Neuronal stem cell (in vitro differentiated cells): ENCODE results near the gene TMEM151B.

Experiments
- DNase-seq: peaks from one replicate; pipeline ENCODE4 v3.0.0-alpha.2; 2013; ENCODE audit warnings: low spot score
- H2AFZ ChIP-seq: one replicate; pipeline ENCODE4 v1.6.1; 2013; ENCODE audit warnings: mild to moderate bottlenecking, low read length, inconsistent platforms
- H2AK5ac ChIP-seq: 2 replicates; pipeline ENCODE4 v1.6.1; 2013; ENCODE audit warnings: low read depth, mild to moderate bottlenecking, inconsistent platforms, low read length, moderate library complexity, mixed read lengths
- H2BK120ac ChIP-seq: 2 replicates; pipeline ENCODE4 v1.6.1; 2013; ENCODE audit warnings: low read depth, mild to moderate bottlenecking, inconsistent platforms, low read length, moderate library complexity, mixed read lengths
- H2BK12ac ChIP-seq: one replicate; pipeline ENCODE4 v1.6.1; 2013; ENCODE audit warnings: low read length, inconsistent platforms
- H2BK15ac ChIP-seq: 2 replicates; pipeline ENCODE4 v1.6.1; 2013; ENCODE audit warnings: mild to moderate bottlenecking, low read length, inconsistent platforms, mixed read lengths
- H2BK5ac ChIP-seq: one replicate; pipeline ENCODE4 v1.6.1; 2013; ENCODE audit warnings: inconsistent platforms, mild to moderate bottlenecking, low read length, moderate library complexity
- H3K14ac ChIP-seq: one replicate; pipeline ENCODE4 v1.6.1; 2013; ENCODE audit warnings: low read length, inconsistent platforms
- H3K18ac ChIP-seq: 2 replicates; pipeline ENCODE4 v1.6.1; 2013; ENCODE audit warnings: low read length, inconsistent platforms
- H3K23ac ChIP-seq: 2 replicates; pipeline ENCODE4 v1.6.1; 2013; ENCODE audit warnings: low read depth, mild to moderate bottlenecking, mixed read lengths, low read length, inconsistent platforms; ENCODE audit not compliant: poor library complexity
- H3K27ac ChIP-seq: replicated peaks from 3 replicates; pipeline ENCODE4 v1.5.1; 2013; ENCODE audit warnings: low read length, inconsistent platforms
- H3K27me3 ChIP-seq, 3 experiments: 2 replicates each; pipeline ENCODE4 v1.6.1; 2013; ENCODE audit warnings: low read length in 3 of 3, mild to moderate bottlenecking in 2 of 3, inconsistent platforms in 1 of 3, low read depth in 1 of 3, mixed read lengths in 1 of 3, moderate library complexity in 1 of 3; ENCODE audit not compliant: control insufficient read depth in 3 of 3, insufficient read depth in 3 of 3
- H3K36me3 ChIP-seq, 2 donors: replicated peaks in 1 of 2; 2 replicates each; pipeline ENCODE4 v1.6.1; 2013; ENCODE audit warnings: low read length in 2 of 2; ENCODE audit not compliant: control insufficient read depth in 2 of 2, insufficient read depth in 2 of 2
- H3K4ac ChIP-seq: 2 replicates; pipeline ENCODE4 v1.6.1; 2013; ENCODE audit warnings: inconsistent platforms, mild to moderate bottlenecking, low read length, moderate library complexity
- H3K4me1 ChIP-seq, 2 donors: 1 replicate in 1 of 2; 2 replicates in 1 of 2; pipeline ENCODE4 v1.6.1; 2013; ENCODE audit warnings: low read length in 2 of 2, low read depth in 1 of 2; ENCODE audit not compliant: control insufficient read depth in 2 of 2, insufficient read depth in 1 of 2
- H3K4me2 ChIP-seq: one replicate; pipeline ENCODE4 v1.6.1; 2013; ENCODE audit warnings: mild to moderate bottlenecking, low read length, inconsistent platforms; ENCODE audit not compliant: insufficient read depth, poor library complexity, severe bottlenecking
- H3K4me3 ChIP-seq, 2 donors: 2 replicates each; pipeline ENCODE4 v1.5.1; 2013; ENCODE audit warnings: low read length in 2 of 2, mild to moderate bottlenecking in 2 of 2, inconsistent platforms in 1 of 2, moderate library complexity in 1 of 2
- H3K79me1 ChIP-seq: one replicate; pipeline ENCODE4 v1.6.1; 2013; ENCODE audit warnings: low read depth, mild to moderate bottlenecking, inconsistent platforms, low read length, moderate library complexity
- H3K9ac ChIP-seq: one replicate; pipeline ENCODE4 v1.6.1; 2013; ENCODE audit warnings: mild to moderate bottlenecking, low read depth, low read length, inconsistent platforms; ENCODE audit not compliant: poor library complexity
- H3K9me3 ChIP-seq, 2 donors: replicated peaks in 1 of 2; 2 replicates each; pipeline versions ENCODE3 to v1.6.1; 2013; ENCODE audit warnings: low read length in 2 of 2, mild to moderate bottlenecking in 2 of 2, inconsistent platforms in 1 of 2, low read depth in 1 of 2, mixed read lengths in 1 of 2, moderate library complexity in 1 of 2; ENCODE audit not compliant: control insufficient read depth in 2 of 2, insufficient read depth in 1 of 2
- H4K8ac ChIP-seq: one replicate; pipeline ENCODE4 v1.6.1; 2013; ENCODE audit warnings: low read depth, mild to moderate bottlenecking, inconsistent platforms, low read length, moderate library complexity
- H4K91ac ChIP-seq: one replicate; pipeline ENCODE4 v1.6.1; 2013; ENCODE audit warnings: low read length, low read depth, mild to moderate bottlenecking, inconsistent platforms; ENCODE audit not compliant: poor library complexity
- WGBS, 2 donors: extraction: QIAGEN DNeasy Blood & Tissue Kit; methylation state at CpG; one replicate each; pipeline ENCODE4 v1.1.7; 2013; ENCODE audit warnings: missing lambda C conversion rate in 2 of 2, mixed read lengths in 1 of 2; ENCODE audit not compliant: insufficient read length in 2 of 2, insufficient replicate concordance in 1 of 2; ENCODE audit errors: extremely low coverage in 2 of 2; 5-methylcytosine and 5-hydroxymethylcytosine counted together

The TMEM151B gene

GRCh38 chr6:44355640-44356039 is 85.4 kb downstream of the TMEM151B start:
- Histone ChIP-seq H3K18ac (no peak overlapping the region), H3K27me3 (peaks cover 0 to 7% (median 0%) of the 10 kb centered on the region in 3 experiments), H3K36me3 (no peaks in the 10 kb centered on the region), H2BK120ac (no peak overlapping the region), H3K4me1 (no peaks in the 10 kb centered on the region), H3K9me3 (no peaks in the 10 kb centered on the region), H3K4ac (no peak overlapping the region), H2AFZ (no peak overlapping the region), H3K79me1 (no peaks in the 10 kb centered on the region), H2BK12ac (no peak overlapping the region), H2AK5ac (no peak overlapping the region), H4K8ac (no peak overlapping the region), H4K91ac (no peak overlapping the region), H3K27ac (no peak overlapping the region), H3K9ac (no peak overlapping the region), H3K4me3 (no peak overlapping the region), H3K14ac (no peak overlapping the region), H2BK5ac (no peak overlapping the region), H3K23ac (no peak overlapping the region), H3K4me2 (no peak overlapping the region), H2BK15ac (no peak overlapping the region)
- no CpG with 5 or more reads among the region's 4 CpGs for WGBS, 2 donors
- DNase-seq = no peak

DNA sequence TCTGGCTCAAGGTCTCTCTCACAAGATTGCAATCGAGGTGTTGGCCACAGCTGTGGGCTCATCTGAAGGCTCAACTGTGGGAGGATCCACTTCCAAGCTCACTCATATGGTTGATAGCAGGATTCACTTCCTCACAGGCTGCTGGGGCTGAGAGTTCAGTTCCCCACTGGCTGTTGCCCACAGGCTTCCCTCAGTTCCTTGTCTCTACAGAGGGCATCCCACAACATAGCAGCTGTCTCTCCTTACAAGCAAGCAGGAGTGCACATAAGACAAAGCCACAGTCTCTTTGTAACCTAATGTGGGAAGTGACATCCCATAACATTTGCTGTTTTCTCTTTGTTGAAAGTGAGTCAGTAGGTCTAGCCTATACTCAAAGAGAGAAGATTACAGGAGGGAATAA is 86.2 kb downstream of the TMEM151B start:
- no peak for DNase-seq

More for the DNA sequence above, 86.2 kb downstream of the TMEM151B start:
- H4K8ac ChIP-seq = no peak overlapping the region
- no peak overlapping the region for H4K91ac ChIP-seq
- no peaks in the 10 kb centered on the region for H3K79me1 ChIP-seq
- no peaks in the 10 kb centered on the region for H3K9me3 ChIP-seq
- no peak overlapping the region for H3K27ac ChIP-seq
- no peak overlapping the region for H3K4me3 ChIP-seq
- no peak overlapping the region for H3K23ac ChIP-seq
- no CpG with 5 or more reads among the region's 1 CpG for WGBS, 2 donors
- no peak overlapping the region for H3K9ac ChIP-seq
- H3K27me3 ChIP-seq = peaks cover 0 to 11% (median 0%) of the 10 kb centered on the region in 3 experiments
- H3K18ac ChIP-seq = no peak overlapping the region
- H3K14ac ChIP-seq = no peak overlapping the region
- no peak overlapping the region for H2AFZ ChIP-seq
- H2BK120ac ChIP-seq = no peak overlapping the region
- no peaks in the 10 kb centered on the region for H3K36me3 ChIP-seq
- H2BK5ac ChIP-seq = no peak overlapping the region
- no peaks in the 10 kb centered on the region for H3K4me1 ChIP-seq
- H2BK15ac ChIP-seq = no peak overlapping the region
- H3K4me2 ChIP-seq = no peak overlapping the region
- H2BK12ac ChIP-seq = no peak overlapping the region
- no peak overlapping the region for H3K4ac ChIP-seq
- H2AK5ac ChIP-seq = no peak overlapping the region
